ENCODE results near the gene AATF.
"Not testable (repeated sequence)": the region's sequence is repeated elsewhere in the genome, so short reads cannot be mapped to it uniquely, and the experiment has no call there.

Gene AATF

DNA sequence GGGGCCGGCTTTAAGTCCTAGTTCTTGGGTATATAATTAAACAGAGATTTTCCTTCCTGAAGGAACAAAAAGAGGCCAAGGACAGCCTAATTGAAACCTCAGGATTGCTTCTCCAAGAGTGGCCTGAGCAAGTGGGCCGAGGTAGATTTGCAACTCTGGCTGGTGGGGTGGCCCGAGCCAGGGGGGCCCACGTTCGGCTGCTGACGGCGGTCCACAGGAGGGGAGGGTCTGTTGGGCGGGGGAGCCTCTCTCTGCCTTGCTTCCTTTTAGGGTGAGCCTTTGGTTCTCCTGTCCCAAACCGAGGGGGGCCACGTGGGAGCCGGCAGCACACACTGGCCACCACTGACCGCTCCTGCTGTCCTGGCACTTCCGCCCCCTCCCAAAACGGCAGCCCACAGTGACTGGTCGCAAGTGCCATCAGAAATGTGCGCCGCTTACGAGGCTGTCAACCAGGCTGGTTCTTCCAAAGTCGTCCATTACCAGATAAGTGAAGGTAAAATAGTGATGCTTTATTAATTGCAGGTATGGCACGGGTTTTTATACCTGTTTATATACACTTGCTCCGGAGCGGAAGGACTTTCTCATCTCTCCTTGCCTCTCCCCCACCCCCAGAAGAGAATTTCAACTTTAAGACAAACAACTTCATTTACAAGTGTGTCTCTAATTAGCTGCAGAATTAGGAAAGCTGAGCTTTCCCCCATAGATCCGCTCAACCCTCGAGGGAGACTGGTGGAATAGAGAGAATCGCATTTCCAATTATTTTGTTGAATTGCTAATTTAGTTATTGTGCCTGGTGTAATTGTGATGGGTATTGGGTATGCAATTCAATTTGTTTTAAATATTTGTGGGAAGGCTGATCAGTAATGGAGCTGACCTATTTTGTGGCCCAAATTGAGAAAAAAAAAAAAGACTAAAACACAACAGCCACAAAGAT lies 117.8 kb downstream of the AATF start:
- peak in 1 of 10 donors; percentile 66 for DNase-seq
- intact Hi-C loops (cut with DNase I): no loop called here

DNA sequence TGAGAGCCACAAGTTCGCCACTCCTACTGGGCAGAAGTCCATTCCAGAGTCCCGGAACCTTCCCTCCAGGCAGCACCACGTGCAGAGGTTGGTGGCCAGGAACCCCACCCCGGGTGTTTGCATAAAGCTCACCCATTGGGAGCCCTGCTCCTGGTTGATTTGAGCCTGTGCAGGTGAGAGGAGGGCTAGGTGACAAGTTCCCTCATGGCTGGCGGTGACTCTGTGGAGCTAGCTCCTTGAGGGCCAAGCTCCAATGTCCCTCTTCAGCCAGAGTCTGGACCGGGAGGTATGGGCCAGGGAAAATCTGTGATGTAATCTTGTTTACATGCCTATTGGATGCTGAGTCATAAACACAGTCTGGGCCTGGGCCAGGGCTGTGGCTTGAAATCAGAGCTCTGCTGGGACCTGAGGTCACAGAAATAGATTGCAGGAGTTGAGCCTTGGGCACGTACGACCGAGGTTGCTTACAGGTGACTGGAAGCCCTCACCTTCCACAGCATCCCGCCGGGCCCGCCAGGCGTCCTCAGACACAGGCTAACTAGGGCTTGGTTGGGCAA lies 118.9 kb downstream of the AATF start:
- peak in 1 of 10 donors; percentile 69 for DNase-seq

GRCh38 chr17:37068266-37068665 lies 119.5 kb downstream of the AATF start:
- peak in 1 of 10 donors; percentile 62 for DNase-seq
- intact Hi-C loops (cut with DNase I): no loop called here

More for the DNA sequence above, 118.9 kb downstream of the AATF start:
- intact Hi-C loops (cut with DNase I): no loop called here

DNA sequence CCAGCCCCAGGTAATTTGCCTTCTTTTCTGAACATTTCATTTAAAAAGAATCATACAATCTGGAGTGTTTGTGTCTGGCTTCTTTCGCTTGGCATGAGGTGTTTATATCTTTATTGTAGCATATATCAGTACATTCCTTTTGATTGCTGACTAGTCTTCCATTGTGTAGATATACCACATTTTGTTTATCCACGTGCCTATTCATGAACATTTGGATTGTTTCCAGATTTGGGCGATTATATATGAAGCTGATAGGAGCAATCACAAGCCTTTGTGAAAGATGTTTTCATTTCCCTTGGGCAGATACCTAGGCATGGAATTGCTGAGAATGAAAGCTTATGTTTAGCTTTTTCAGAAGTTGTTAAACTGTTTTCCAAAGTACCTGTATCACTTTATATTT lies 120.3 kb downstream of the AATF start:
- intact Hi-C loops (cut with DNase I): no loop called here
- no peak for DNase-seq

GRCh38 chr17:37073464-37073863 lies 124.7 kb downstream of the AATF start:
- peak in 1 of 10 donors; percentile 12 for DNase-seq
- intact Hi-C loops (cut with DNase I): not testable (repeated sequence)

DNA sequence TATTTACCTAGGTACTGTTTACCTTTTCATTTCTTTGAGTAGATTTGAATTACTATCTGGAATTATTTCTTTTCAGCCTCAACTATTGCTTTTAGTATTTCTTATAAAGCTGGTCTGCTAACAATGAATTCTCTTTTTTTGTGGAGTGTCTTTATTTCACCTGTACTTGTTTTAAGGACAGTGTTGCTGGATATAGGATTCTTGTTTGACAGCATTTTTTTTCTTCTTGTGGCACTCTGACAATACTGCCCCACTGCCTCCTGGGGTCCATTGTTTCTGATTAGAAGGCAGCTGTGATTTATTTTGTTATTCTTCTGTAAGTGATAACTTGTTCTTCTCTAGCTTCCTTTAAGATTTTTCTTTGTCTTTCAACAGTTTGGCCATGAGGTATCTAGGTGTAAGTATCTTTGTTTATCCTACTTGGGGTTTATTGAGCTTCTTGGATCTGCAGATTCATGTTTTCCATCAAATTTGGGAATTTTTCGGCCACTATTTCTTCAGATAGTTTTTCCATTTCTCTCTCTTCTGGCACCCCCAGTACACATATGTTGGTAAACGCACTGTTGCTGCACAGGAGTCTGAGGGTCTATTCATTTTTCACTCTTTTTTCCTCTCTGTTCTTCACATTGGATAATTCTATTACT lies 130.4 kb downstream of the AATF start:
- intact Hi-C loops (cut with DNase I): no loop called here
- DNase-seq: no peak

DNA sequence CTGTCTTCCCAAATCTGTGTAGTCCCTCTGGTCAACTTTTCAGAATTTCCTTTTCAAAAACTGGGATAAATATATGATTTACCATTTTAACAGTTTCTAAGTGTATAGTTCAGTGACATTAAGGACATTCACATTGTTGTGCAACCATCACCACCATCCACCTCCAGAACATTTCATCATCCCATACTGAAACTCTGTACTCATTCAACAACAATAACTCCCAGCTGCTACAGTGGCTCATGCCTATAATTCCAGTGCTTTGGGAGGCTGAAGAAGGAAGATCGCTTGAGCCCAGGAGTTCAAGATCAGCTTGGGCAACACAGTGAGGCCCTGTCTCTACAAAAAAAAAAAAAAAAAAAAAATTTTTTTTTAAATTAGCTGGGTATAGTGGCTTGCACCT lies 131.0 kb downstream of the AATF start:
- intact Hi-C loops (cut with DNase I): no loop called here
- no peak for DNase-seq

DNA sequence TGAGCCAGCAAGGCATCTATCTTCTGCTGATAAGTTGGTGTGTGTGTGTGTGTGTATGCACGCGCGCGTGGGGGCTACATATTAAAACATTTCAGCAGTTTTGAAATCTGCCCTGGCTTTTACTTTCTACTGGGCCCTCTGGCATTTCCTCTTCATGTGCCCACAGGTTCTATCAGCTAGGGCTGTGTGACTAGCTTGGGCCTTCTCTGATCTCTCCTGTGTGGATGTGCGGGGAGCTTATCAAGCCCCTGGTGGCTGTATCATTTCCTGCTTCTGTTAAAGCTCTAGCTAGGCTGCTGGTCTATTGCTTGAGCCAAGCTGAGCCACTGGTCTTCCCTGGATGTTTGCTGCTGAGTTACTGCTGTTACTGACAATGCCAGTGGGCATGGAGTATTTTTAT lies 132.5 kb downstream of the AATF start:
- intact Hi-C loops (cut with DNase I): no loop called here
- DNase-seq: no peak

GRCh38 chr17:37082311-37082860 lies 133.6 kb downstream of the AATF start:
- DNase-seq: no peak
- intact Hi-C loops (cut with DNase I): no loop called here

DNA sequence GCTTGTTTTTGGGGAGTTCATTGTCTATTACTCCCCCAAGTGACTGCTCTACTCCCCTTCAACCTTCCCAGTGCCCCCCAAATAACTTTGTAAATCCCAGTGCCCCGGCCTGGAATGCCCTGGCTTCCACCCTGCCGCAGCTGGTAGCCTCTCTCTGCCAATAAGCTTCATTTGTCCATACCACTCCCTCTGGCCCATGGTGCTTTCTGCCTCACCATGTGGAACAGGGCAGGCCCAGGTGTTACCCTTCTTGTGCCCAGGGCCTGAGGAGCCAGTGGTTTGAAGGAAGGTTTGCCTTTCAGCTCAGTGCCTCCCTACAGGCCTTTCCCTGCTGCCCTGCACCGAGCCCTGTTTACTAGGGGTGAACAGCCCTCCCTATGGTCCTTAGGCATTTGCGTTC lies 134.2 kb downstream of the AATF start:
- intact Hi-C loops (cut with DNase I): no loop called here
- DNase-seq: no peak

DNA sequence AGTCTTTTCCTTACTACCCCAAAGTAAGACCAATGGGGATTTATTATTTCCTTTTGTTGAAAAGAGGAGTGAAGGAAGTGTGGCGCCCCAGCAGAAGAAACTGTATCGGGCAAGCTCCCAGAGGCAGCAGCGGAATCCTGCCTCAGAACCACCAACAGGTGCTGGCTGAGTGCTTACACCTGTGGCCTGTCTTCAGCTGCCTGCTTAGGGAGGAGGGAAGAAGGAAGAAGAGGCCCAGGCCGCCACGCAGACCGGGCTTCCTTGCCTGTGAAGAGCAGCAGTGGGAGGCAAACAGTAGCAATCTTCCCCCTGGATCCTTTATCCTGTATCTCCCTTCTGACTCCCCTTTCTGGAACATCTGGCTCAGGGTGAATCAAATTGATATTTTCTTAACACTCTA lies 134.7 kb downstream of the AATF start:
- intact Hi-C loops (cut with DNase I): no loop called here

GRCh38 chr17:37084372-37084771 lies 135.6 kb downstream of the AATF start:
- DNase-seq: no peak
- intact Hi-C loops (cut with DNase I): no loop called here

More for the DNA sequence above, 134.7 kb downstream of the AATF start:
- no peak for DNase-seq

GRCh38 chr17:37086334-37086733 lies 137.6 kb downstream of the AATF start:
- intact Hi-C loops (cut with DNase I): loop anchor here (5.0 kb wide), 1 partner anchor 86 kb away; no protein-coding TSS in a partner anchor
- no peak for DNase-seq

GRCh38 chr17:37086948-37087347 lies 138.2 kb downstream of the AATF start:
- intact Hi-C loops (cut with DNase I): loop anchor here (5.0 kb wide), 1 partner anchor 85 kb away; no protein-coding TSS in a partner anchor
- DNase-seq: no peak

- DNase-seq: no peak
- intact Hi-C loops (cut with DNase I): loop anchor here (5.0 kb wide), 1 partner anchor 85 kb away; no protein-coding TSS in a partner anchor
Measured at GRCh38 chr17:37087683-37088082, 138.9 kb downstream of the AATF start.

- intact Hi-C loops (cut with DNase I): loop anchor here (5.0 kb wide), 1 partner anchor 84 kb away; no protein-coding TSS in a partner anchor
- DNase-seq: no peak
Measured at GRCh38 chr17:37088459-37088858, 139.7 kb downstream of the AATF start.

- intact Hi-C loops (cut with DNase I): loop anchor here (5.0 kb wide), 1 partner anchor 83 kb away; no protein-coding TSS in a partner anchor
- DNase-seq: peak in 3 of 10 donors; percentile 21 to 89 (median 53)
Measured at GRCh38 chr17:37088913-37089312, 140.2 kb downstream of the AATF start.

DNA sequence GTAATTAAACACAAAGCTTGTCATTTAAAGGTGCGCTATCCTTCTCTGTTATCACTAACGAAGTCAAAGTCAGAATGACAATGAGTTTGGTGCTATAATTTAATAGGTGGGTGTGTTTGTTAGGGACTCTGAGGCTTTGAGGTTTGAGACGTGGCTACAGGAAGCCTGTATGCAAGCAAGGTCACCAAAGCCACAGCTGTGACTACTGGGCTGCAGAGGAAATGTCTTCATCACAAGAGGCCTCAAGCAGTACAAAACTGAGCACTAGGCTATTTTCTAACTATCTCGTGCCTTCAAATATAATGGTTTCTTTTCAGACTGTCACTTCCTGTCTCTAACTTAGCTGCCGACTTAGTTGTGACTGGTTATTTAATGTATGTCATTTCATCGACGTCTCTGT lies 141.2 kb downstream of the AATF start:
- intact Hi-C loops (cut with DNase I): loop anchor here (5.0 kb wide), 1 partner anchor 82 kb away; no protein-coding TSS in a partner anchor
- DNase-seq: no peak

DNA sequence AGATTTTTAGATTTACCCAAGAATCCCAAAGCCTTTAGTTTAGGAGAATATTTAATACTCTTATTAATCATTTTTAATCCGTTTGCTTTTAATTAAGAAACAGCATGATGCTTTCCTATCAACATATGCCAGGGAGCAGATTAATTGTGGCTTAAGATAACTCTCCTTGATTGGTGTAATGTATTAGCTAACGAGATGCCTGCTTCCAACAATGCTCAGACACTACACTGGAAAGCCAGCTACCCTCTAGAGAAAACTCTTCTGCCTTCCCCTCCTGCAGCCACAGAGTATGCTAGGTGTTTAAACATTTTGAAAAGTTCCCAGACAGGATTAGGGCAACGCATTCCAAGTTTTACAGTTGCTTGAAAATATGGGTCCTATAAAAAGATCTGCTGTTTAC lies 142.2 kb downstream of the AATF start:
- intact Hi-C loops (cut with DNase I): no loop called here
- no peak for DNase-seq

GRCh38 chr17:37092071-37092470 lies 143.3 kb downstream of the AATF start:
- DNase-seq: no peak
- intact Hi-C loops (cut with DNase I): no loop called here

- no peak for DNase-seq
- intact Hi-C loops (cut with DNase I): no loop called here
Measured at GRCh38 chr17:37092701-37093100, 143.9 kb downstream of the AATF start.
